GM12875 (cell line): ENCODE results near the gene RNASEH1.
"Not testable (repeated sequence)": the region's sequence is repeated elsewhere in the genome, so short reads cannot be mapped to it uniquely, and the experiment has no call there.

Experiments
- H3K4me3 ChIP-seq: one replicate; pipeline ENCODE4 v1.5.1; 2011; ENCODE audit warnings: low read depth, low read length, control low read depth
- TF ChIP-seq, protein P1 (sequence below): IDR thresholded peaks from 2 replicates; pipeline ENCODE4 v1.5.1; 2011; ENCODE audit warnings: low read depth, mild to moderate bottlenecking, control low read depth, inconsistent platforms, low read length, moderate library complexity, borderline replicate concordance; ENCODE audit not compliant: insufficient read depth

Gene RNASEH1

DNA sequence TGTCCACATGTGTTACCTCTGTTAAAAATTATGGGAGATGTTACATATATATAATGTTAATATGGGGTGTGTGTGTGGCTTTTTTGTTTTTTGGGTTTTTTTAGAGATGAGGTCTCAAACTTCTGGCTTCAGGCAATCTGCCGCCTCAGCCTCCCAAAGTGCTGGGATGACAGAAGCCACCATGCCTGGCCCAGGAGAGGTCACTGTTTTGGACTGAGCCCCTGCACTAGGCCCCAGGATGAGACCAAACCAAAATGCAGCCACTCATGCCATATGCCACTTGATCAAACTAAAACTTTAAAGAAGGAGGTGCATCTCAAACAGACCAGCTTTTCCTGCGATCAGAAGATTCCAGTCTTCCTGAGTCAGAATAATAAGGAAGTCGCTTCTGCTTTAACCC is 41.3 kb downstream of the RNASEH1 start:
- TF ChIP-seq, protein P1, sequence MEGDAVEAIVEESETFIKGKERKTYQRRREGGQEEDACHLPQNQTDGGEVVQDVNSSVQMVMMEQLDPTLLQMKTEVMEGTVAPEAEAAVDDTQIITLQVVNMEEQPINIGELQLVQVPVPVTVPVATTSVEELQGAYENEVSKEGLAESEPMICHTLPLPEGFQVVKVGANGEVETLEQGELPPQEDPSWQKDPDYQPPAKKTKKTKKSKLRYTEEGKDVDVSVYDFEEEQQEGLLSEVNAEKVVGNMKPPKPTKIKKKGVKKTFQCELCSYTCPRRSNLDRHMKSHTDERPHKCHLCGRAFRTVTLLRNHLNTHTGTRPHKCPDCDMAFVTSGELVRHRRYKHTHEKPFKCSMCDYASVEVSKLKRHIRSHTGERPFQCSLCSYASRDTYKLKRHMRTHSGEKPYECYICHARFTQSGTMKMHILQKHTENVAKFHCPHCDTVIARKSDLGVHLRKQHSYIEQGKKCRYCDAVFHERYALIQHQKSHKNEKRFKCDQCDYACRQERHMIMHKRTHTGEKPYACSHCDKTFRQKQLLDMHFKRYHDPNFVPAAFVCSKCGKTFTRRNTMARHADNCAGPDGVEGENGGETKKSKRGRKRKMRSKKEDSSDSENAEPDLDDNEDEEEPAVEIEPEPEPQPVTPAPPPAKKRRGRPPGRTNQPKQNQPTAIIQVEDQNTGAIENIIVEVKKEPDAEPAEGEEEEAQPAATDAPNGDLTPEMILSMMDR, result no peak
- no peak overlapping the region for H3K4me3 ChIP-seq

DNA sequence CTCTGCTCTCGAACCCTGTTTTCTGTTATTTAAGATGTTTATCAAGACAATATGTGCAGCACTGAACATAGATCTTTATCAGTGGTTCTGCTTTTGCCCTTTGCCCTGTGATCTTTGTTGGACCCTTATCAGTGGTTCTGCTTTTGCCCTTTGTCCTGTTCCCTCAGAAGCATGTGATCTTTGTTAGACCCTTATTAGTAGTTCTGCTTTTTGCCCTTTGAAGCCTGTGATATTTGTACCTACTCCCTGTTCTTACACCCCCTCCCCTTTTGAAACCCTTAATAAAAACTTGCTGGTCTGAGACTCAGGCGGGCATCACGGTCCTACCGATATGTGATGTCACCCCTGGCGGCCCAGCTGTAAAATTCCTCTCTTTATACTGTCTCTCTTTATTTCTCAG is 42.7 kb downstream of the RNASEH1 start:
- H3K4me3 ChIP-seq, result not testable (repeated sequence)

DNA sequence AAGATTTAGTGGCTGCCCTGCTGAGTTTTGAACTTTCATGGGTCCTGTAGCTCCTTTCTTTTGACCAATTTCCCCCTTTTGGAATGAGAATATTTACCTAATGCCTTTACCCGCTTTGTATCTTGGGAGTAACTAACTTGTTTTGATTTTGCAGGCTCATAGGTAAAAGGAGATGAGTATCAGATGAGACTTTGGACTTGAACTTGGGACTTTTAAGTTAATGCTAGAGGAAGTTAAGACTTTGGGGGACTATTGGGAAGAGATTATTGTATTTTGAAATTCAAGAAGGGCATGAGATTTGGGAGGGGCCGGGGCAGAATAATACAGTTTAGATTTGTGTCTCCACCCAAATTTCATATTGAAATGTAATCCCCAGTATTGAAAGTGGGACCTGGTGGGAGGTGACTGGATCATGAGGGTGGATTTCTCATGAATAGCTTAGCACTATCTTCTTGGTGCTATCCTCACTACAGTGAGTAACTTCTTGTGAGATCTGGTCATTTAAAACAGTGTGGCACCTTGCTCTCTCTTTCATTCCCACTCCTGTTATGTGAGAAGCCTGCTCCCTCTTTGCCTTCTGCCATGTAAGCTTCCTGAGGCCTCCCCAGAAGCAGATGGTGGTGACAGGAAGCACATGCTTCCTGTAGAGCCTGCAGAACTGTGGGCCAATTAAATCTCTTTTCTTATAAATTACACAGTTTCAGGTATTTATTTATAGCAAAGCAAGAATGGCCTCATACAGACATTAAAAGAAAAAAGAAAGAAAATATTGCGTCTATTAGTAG is 44.9 kb downstream of the RNASEH1 start:
- TF ChIP-seq, protein P1, result no peak
- H3K4me3 ChIP-seq, result no peak overlapping the region

DNA sequence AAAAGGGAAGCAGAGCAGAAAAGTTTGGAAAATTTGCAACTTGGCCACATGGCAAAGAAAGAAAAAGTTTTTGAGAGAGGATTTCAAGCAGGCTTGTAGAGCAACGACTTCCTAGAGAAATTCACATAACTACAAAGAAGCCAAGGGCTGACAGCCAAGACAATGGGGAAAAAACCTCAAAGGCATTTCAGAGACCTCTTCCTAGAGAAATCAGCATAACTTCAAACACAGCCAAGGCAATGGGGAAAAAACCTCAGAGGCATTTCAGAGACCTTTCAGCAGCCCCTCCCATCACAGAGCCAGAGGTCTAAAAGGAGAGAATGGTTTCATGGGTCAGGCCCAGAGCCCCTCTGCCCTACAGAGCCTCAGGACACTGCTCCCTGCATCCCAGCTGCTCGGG is 46.0 kb downstream of the RNASEH1 start:
- TF ChIP-seq, protein P1, result no peak
- no peak overlapping the region for H3K4me3 ChIP-seq

DNA sequence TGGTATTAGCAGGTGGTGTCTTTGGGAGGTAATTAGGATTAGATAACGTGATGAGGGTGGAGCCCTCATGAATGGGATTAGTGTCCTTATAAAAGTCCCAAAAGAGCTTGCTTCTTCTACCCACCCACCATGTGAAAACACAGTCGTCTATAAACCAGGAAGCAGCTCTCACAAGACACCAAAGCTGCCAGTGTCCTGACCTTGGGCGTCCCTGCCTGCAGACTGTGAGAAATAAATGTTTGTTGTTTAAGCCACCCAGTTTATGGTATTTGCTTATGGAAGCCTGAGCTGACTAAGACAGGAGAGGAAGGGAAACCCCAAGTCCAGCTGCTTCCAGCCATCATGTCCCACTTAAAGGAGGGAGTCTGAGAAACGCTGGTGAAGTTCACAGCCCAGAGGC is 52.4 kb downstream of the RNASEH1 start:
- H3K4me3 ChIP-seq, result no peak overlapping the region

DNA sequence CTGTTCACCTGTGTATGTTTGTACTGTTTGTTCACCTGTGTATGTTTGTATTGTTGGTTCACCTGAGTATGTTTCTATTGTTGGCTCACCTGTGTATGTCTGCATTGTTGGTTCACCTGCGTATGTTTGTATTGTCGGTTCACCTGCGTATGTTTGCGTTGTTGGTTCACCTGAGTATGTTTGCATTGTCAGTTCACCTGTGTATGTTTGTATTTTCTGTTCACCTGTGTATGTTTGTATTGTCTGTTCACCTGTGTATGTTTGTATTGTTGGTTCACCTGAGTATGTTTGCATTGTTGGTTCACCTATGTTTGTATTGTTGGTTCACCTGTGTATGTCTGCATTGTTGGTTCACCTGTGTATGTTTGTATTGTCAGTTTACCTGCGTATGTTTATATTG is 53.4 kb downstream of the RNASEH1 start:
- TF ChIP-seq, protein P1, result no peak
- no peak overlapping the region for H3K4me3 ChIP-seq

More for the DNA sequence above, 52.4 kb downstream of the RNASEH1 start:
- TF ChIP-seq, protein P1, result no peak

DNA sequence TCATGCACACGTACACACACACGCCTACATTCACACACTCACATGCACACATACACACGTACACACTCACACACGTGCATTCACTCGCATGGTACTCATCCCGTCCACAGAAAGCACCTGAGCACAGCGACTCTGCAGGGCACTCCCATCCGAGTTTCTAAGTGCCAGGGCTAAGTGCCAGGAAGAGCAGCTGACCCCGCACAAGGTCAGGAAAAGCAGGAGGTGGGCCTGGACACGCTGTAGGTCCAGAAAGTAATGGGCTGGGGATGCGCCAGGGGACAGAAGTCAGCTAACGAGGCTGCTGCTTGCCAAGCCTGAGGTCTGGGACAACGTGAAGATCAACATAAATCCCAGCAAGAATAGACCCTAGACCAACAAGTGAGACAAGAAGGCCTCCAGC is 54.6 kb downstream of the RNASEH1 start:
- no peak overlapping the region for H3K4me3 ChIP-seq
- TF ChIP-seq, protein P1, result no peak

DNA sequence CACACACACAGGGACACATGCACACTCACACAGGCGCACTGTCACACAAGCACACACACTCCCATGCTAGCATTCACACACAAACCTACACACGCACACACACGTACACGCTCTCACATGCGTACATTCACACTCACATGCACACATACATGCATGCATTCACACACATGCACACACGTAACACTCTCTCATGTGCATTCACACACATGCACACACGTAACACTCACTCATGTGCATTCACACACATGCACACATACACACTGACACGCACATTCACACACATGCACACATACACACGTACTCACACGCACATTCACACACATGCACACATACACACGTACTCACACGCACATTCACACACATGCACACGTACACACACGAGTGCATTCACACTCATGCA is 55.1 kb downstream of the RNASEH1 start:
- TF ChIP-seq, protein P1, result no peak

More for the DNA sequence above, 55.1 kb downstream of the RNASEH1 start:
- H3K4me3 ChIP-seq, result no peak overlapping the region
